C1 segment of cervical spinal cord (tissue), 14 donors: ENCODE data around the gene PKP1.

Experiments used
- DNase-seq, 14 donors: peaks; one replicate each; lab custom pipeline; 2025; lab: John Stamatoyannopoulos, UW

The PKP1 gene

DNA sequence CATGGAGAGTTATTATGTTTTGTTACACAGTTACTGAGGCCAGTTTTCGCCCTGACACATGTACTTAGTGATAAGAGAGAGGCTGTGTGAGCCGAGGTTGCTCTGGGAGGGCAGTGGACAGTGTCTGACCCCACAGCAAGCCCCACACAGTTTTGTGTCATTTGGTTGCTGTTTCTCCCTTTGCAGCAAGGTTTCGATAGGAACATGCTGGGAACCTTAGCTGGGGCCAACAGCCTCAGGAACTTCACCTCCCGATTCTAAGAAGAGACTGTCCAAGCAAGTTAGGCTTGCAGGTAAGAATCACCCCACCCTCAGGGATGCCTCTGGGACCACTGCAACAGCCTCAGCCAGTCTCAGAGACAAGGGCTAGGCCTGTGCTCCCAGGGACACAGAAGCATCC lies 45.3 kb downstream of the PKP1 start:
- no peak for DNase-seq

DNA sequence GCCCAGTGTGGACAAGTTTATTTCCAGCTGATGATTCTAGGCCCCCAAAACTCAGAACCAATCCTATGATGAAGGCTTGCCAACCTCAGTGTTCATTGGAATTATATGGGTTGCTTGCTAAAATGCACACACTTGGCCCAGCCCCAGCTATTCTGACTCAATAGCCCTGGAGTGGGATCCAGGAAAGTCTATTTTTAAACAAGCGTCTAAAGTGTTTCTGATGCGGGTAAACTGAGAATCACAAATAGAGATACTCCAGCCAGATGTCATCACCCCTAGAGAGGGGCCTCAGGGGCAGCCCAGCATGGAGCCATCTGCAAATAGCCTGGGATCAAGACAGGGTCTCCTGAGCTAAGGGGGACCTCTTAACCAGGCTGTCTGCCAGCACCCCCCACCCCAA lies 46.0 kb downstream of the PKP1 start:
- DNase-seq: no peak

DNA sequence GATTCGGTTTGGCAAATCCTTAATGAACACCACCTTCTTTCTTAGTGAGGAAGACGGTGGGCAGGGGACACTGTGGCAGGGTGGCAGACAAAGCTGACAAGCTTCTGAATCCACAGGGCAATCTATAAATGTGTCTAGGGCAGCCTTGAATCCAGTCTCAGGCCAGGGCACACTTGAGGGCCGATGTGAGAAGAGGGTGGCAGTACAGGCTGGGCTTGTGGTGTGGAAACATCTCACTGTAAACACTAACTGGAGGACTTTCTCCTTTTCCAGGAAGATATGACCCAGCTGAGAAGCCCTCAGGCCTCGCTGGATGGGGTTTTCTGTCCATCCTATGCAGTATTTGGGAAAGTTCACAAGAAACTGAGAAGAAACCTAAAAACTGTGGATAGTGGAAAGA lies 46.5 kb downstream of the PKP1 start:
- no peak for DNase-seq

- DNase-seq: no peak
These were observed 47.2 kb downstream of the PKP1 start for GRCh38 chr1:201330541-201330940.

DNA sequence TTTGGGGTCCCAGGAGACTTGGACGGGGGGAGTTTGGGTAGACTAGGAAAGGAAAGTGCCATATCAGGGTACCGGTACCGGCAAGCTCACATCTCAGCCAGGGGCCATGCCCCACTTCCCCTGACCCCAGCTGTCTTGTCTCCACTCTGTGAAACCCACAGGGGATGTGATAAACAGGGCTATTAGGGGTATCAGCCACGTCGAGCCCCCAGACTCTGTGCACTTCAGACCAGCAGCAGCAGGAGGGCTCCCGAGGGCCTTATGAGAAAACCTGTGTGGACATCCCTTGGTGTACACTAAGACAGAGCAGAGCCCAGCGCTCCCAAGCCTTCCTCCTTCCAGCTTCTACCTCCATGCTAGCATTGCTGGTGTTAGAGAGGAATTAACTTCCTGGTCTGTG lies 47.9 kb downstream of the PKP1 start:
- no peak for DNase-seq

- no peak for DNase-seq
These were observed 48.7 kb downstream of the PKP1 start for GRCh38 chr1:201332021-201332420.

DNA sequence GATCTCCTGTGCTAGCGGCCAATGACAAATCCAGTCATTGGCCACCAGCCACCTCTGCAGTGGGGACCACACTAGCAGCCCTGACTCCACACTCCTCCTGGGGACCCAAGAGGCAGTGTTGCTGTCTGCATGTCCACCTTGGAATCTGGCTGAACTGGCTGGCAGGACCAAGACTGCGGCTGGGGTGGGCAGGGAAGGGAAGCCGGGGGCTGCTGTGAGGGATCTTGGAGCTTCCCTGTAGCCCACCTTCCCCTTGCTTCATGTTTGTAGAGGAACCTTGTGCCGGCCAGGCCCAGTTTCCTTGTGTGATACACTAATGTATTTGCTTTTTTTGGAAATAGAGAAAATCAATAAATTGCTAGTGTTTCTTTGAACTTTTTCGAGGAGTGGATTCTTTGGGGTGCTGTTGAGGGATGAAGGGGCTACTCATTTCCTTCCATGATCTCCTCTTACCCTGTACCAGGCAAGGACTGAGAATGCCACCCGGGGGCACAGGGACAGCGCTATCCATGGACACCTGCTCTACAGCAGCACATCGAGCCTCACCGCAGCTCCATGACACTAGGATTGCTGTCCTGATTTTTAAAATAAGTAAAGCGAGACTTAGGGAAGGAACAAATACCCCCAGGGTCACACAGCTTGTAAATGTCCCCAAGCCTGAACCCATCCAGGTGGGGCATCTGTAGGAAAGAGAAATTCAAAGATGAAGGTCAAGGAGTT lies 49.5 kb downstream of the PKP1 start:
- DNase-seq: no peak

GRCh38 chr1:201334325-201335173 lies 51.2 kb downstream of the PKP1 start:
- DNase-seq: no peak

GRCh38 chr1:201335174-201335870 lies 52.0 kb downstream of the PKP1 start:
- DNase-seq: no peak

DNA sequence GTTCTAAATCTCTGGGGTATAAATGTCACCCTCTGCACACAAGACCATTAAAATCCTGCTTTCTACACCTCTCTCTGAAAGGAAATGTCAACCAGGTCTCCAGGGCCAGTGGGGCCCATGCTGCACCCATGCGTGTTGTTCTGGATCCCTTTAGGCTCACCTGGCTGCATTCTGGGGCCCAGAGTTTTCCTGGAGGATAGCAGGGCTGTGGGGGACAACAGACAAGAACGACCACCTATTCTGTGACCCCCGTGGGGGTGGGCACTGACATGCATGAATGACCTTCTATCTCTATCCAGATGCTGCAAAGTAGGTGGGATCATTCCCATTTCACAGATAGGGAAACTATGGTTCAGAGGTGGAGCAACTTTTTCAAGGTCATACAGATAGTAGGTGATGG lies 52.6 kb downstream of the PKP1 start:
- DNase-seq: no peak

GRCh38 chr1:201336711-201337450 lies 53.6 kb downstream of the PKP1 start:
- no peak for DNase-seq

DNA sequence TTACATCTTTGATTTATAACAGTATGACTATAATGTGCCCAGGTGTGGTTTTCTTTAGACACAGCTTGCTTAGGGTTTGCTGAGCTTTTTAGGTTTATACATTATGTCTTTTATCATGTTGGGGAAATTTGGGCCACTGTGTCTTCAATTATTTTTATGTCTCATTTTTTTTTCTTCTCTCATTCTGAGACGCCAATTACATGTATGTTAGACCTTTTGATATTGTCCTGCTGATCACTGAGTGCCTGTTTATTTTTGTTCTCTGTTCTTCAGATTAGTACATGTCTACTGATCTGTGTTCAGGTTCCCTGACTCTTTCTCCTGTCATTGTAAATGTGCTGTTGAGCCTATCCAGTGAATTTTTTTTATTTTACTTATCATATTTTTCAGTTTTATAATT lies 58.1 kb downstream of the PKP1 start:
- no peak for DNase-seq

GRCh38 chr1:201344206-201345080 lies 61.1 kb downstream of the PKP1 start:
- DNase-seq: no peak

DNA sequence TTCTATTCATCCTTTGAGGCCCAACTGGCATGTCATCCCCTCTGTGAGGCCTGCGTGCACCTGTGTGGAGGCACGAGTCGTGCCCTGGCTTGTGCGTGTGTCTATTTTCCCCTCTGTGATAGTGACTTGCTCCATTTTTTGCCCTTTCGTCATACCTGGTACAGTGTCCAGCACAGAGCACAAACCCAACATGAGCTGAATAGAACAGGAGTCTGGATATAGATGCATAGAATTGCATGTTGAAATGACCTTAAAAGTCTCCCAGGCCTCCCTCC lies 61.7 kb downstream of the PKP1 start:
- no peak for DNase-seq

GRCh38 chr1:201346337-201346939 lies 63.1 kb downstream of the PKP1 start:
- DNase-seq: no peak

DNA sequence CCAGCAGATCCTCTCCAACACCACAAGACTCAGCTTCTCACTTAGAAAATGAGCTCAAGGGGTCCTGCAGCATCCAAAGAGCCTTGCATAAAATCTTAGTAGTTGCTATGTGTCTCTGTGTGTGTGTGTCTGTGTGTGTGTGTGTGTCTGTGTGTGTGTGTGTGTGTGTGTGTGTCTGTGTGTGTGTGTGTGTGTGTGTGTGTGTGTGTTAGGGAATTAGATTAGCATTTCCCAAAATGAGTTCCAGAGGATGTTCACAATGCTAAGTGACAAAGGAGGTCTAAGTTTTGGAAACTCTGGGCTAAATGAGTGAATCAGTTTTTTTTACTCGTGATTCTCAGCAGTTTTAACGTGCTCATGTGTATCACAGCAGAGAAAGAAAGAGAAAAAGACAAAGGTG lies 63.7 kb downstream of the PKP1 start:
- DNase-seq: no peak

- no peak for DNase-seq
These were observed 64.3 kb downstream of the PKP1 start for GRCh38 chr1:201347498-201348210.

- DNase-seq: no peak
These were observed 64.9 kb downstream of the PKP1 start for GRCh38 chr1:201348211-201348566.

DNA sequence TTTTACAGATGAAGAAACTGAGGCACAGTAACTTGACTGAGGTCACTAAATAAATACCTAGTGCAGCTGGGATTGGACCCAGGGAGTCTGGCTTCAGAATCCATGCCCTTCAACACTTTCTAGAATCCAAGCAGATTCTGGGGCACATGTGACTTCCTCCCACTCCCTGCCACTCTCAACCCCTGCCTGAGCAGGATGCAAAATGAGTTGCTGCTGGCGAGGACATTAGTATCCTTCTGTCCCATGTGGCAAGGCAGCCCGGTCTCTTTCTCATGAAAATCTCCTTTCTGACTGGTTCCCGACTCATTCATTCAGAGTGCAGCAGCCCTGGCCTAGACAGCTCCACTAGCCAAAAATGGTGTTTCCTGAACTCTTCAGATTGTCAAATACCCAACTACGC lies 65.8 kb downstream of the PKP1 start:
- peak in 4 of 14 donors; percentile 2 to 22 (median 12) for DNase-seq

- DNase-seq: no peak
These were observed 67.0 kb downstream of the PKP1 start for GRCh38 chr1:201350361-201350725.
